Measurements from ENCODE around the gene DCAF5.

Gene DCAF5

DNA sequence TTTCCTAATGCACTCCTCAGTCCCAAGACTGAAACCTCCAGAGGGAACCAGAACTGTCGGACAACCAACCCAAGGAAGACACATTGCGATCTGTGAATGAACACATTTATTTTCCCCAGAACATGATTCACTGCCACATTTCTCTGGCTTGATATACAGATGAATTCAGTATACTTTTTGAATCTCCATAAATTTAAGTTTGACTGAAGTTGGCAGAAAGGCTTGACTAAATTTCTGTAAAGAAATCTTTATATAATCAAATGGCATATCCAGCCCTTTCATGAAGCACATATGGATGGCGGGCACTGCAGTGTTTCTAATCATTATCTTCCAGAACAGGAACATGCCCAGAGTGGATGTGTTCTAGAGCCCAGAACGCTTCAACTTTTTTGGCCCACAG is 56.7 kb downstream of the DCAF5 start:
- no peaks in the 10 kb centered on the region for H3K9me3 ChIP-seq (replicated peaks; ENCODE audit: insufficient read depth, low read length)
- H3K9ac ChIP-seq (ENCODE audit: low read length), result no peak overlapping the region
- H3K9me2 ChIP-seq (replicated peaks; ENCODE audit: insufficient read depth, low read length), result no peaks in the 10 kb centered on the region
- no peaks in the 10 kb centered on the region for H4K20me1 ChIP-seq (ENCODE audit: insufficient read depth, low read length)
- no peak for DNase-seq
- no peaks in the 10 kb centered on the region for H3K79me2 ChIP-seq (ENCODE audit: low read length)
- no peak overlapping the region for H3K4me2 ChIP-seq (ENCODE audit: low read depth, low read length)
- TF ChIP-seq, protein P1, sequence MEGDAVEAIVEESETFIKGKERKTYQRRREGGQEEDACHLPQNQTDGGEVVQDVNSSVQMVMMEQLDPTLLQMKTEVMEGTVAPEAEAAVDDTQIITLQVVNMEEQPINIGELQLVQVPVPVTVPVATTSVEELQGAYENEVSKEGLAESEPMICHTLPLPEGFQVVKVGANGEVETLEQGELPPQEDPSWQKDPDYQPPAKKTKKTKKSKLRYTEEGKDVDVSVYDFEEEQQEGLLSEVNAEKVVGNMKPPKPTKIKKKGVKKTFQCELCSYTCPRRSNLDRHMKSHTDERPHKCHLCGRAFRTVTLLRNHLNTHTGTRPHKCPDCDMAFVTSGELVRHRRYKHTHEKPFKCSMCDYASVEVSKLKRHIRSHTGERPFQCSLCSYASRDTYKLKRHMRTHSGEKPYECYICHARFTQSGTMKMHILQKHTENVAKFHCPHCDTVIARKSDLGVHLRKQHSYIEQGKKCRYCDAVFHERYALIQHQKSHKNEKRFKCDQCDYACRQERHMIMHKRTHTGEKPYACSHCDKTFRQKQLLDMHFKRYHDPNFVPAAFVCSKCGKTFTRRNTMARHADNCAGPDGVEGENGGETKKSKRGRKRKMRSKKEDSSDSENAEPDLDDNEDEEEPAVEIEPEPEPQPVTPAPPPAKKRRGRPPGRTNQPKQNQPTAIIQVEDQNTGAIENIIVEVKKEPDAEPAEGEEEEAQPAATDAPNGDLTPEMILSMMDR (IDR thresholded peaks at IDR 0.05; ENCODE audit: low read length), result no peak
- TF ChIP-seq EZH2phosphoT487 (IDR thresholded peaks at IDR 0.05; ENCODE audit: low read length), result no peak
- TF ChIP-seq EZH2 (optimal IDR thresholded peaks at IDR 0.05; ENCODE audit: low read depth, low read length), result no peak
- no peak overlapping the region for H3K27ac ChIP-seq (ENCODE audit: low read length)
- H2AFZ ChIP-seq (ENCODE audit: low read length), result no peak overlapping the region
- no peaks in the 10 kb centered on the region for H3K36me3 ChIP-seq (replicated peaks; ENCODE audit: insufficient read depth, low read length)
- no peaks in the 10 kb centered on the region for H3K27me3 ChIP-seq (replicated peaks; ENCODE audit: insufficient read depth, low read length)
- no peaks in the 10 kb centered on the region for H3K4me1 ChIP-seq (ENCODE audit: low read length)
- no peak overlapping the region for H3K4me3 ChIP-seq (ENCODE audit: low read length)
- no peaks in the 10 kb centered on the region for H3F3A ChIP-seq (ENCODE audit: insufficient read depth, low read length)

DNA sequence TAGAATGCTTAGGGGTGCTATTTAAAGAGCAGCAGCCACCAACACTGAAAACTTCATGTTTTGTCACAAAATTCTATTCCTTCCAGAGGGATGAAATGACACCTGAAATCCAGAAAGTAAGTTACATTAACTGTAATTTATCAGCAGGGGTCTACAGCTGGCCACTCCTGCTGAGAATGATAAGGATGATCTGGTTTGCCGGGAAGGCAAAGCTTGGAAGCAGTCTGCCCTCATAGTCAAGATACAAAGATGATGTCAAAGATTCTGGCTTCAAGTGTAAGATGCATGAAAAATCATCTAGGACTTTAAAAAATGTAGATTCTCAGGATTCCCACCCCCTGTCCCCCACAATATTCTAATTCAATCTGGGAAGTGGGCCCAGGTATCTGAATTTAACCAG is 58.4 kb downstream of the DCAF5 start:
- TF ChIP-seq EZH2phosphoT487 (IDR thresholded peaks at IDR 0.05; ENCODE audit: low read length), result no peak
- TF ChIP-seq EZH2 (optimal IDR thresholded peaks at IDR 0.05; ENCODE audit: low read depth, low read length), result no peak
- TF ChIP-seq, protein P1 (IDR thresholded peaks at IDR 0.05; ENCODE audit: low read length), result no peak
- H3K27me3 ChIP-seq (replicated peaks; ENCODE audit: insufficient read depth, low read length), result no peaks in the 10 kb centered on the region
- H3K27ac ChIP-seq (ENCODE audit: low read length), result no peak overlapping the region
- no peaks in the 10 kb centered on the region for H3F3A ChIP-seq (ENCODE audit: insufficient read depth, low read length)
- no peaks in the 10 kb centered on the region for H3K9me3 ChIP-seq (replicated peaks; ENCODE audit: insufficient read depth, low read length)
- H3K79me2 ChIP-seq (ENCODE audit: low read length), result no peaks in the 10 kb centered on the region
- no peak overlapping the region for H3K9ac ChIP-seq (ENCODE audit: low read length)
- H3K9me2 ChIP-seq (replicated peaks; ENCODE audit: insufficient read depth, low read length), result no peaks in the 10 kb centered on the region
- no peak overlapping the region for H3K4me2 ChIP-seq (ENCODE audit: low read depth, low read length)
- no peak overlapping the region for H2AFZ ChIP-seq (ENCODE audit: low read length)
- H3K36me3 ChIP-seq (replicated peaks; ENCODE audit: insufficient read depth, low read length), result no peaks in the 10 kb centered on the region
- H3K4me1 ChIP-seq (ENCODE audit: low read length), result no peaks in the 10 kb centered on the region
- no peaks in the 10 kb centered on the region for H4K20me1 ChIP-seq (ENCODE audit: insufficient read depth, low read length)
- no peak overlapping the region for H3K4me3 ChIP-seq (ENCODE audit: low read length)
- no peak for DNase-seq

DNA sequence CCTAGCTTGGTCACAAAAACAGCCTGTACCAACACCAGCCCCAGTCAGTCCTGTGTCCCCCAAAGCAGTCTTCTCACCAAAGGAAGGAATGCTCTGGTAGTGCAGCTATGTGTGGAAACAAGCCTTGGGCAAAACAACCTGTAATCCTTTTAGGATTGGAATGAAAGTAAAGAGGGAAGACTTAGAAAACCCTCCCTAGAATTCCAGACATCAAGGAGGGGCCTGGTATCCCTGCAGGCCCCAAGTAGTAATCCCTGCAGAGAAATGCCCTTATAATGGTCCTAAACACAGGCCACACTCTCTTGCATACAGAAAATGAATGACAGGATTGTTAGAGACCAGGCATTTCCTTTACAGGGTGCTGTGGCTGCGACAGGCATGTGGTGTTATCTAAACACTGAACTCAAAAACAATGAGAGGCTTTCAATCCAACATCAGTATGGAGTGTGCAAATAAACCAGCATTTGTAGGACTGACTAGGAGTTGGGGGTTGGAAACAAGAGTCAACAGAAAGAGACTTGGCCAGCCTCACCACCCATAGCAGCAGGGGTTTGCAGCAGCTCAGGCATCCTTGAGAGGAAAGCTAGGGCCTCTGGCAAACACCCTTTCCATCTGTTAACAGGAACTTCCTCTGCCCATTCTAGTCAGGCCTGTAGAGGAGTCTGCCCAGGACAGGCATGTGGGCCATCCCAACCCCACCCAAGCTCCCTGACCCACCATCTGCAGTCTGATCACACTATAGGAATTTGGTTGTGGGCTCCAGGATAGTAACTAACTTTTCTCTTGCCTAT is 59.1 kb downstream of the DCAF5 start:
- Histone ChIP-seq H4K20me1 (ENCODE audit: insufficient read depth, low read length) (no peaks in the 10 kb centered on the region), H2AFZ (ENCODE audit: low read length) (no peak overlapping the region), H3K4me3 (ENCODE audit: low read length) (no peak overlapping the region), H3K4me2 (ENCODE audit: low read depth, low read length) (no peak overlapping the region), H3K4me1 (ENCODE audit: low read length) (no peaks in the 10 kb centered on the region), H3K9me3 (replicated peaks; ENCODE audit: insufficient read depth, low read length) (no peaks in the 10 kb centered on the region), H3K27me3 (replicated peaks; ENCODE audit: insufficient read depth, low read length) (no peaks in the 10 kb centered on the region), H3K9me2 (replicated peaks; ENCODE audit: insufficient read depth, low read length) (no peaks in the 10 kb centered on the region), H3F3A (ENCODE audit: insufficient read depth, low read length) (no peaks in the 10 kb centered on the region), H3K36me3 (replicated peaks; ENCODE audit: insufficient read depth, low read length) (no peaks in the 10 kb centered on the region), H3K79me2 (ENCODE audit: low read length) (no peaks in the 10 kb centered on the region), H3K9ac (ENCODE audit: low read length) (no peak overlapping the region), H3K27ac (ENCODE audit: low read length) (no peak overlapping the region)
- no peak for TF ChIP-seq EZH2phosphoT487 (IDR thresholded peaks at IDR 0.05; ENCODE audit: low read length)
- TF ChIP-seq EZH2 (optimal IDR thresholded peaks at IDR 0.05; ENCODE audit: low read depth, low read length), result no peak
- TF ChIP-seq, protein P1 (IDR thresholded peaks at IDR 0.05; ENCODE audit: low read length), result no peak
- no peak for DNase-seq

All from MM.1S (cell line).